ENCODE measurements around the gene ERVFRD-1. TPM values are rescaled to one million over a fixed set of nuclear protein-coding genes. Genes with fewer than 3 reads are reported as not detected.

The ERVFRD-1 gene
- total and polyA plus RNA-seq, 2 donors (not counting 3 experiments of a cell fraction or from before 2014, with no cell fraction given) = not detected

- Histone ChIP-seq H2AFZ (ENCODE audit: low read depth, low read length) (peak within 1 kb of the TSS; percentile 89), H3K4me2 (ENCODE audit: insufficient read depth, low read length) (peak within 1 kb of the TSS; percentile 93), H3K79me2 (ENCODE audit: control insufficient read depth, insufficient read depth, low read length) (peaks cover 44% of the 10 kb centered on the region), H3K9me3 (replicated peaks; ENCODE audit: control insufficient read depth, insufficient read depth, low read length) (no peaks in the 10 kb centered on the region), H4K20me1 (replicated peaks; ENCODE audit: control insufficient read depth, extremely low read depth, insufficient read depth, low read length) (no peaks in the 10 kb centered on the region), H3K9me1 (replicated peaks; ENCODE audit: control insufficient read depth, extremely low read depth, insufficient read depth, low read length) (no peaks in the 10 kb centered on the region), H3K27ac (ENCODE audit: insufficient read depth, low read depth, low read length) (peak within 1 kb of the TSS; percentile 87), H3K36me3 (ENCODE audit: control insufficient read depth in 2 of 2, extremely low read depth in 1 of 2, insufficient read depth in 2 of 2, low read length in 2 of 2) (no peaks in the 10 kb centered on the region), H3K27me3 (ENCODE audit: control insufficient read depth in 2 of 2, insufficient read depth in 2 of 2, low read length in 2 of 2) (no peaks in the 10 kb centered on the region), H3K4me1 (ENCODE audit: control insufficient read depth, extremely low read depth, insufficient read depth, low read length) (peaks cover 18% of the 10 kb centered on the region), H3K9ac (replicated peaks; ENCODE audit: extremely low read depth, insufficient read depth, low read length) (peak within 1 kb of the TSS; percentile 90), H3K4me3 (replicated peaks in 1 of 3; ENCODE audit: insufficient read depth in 1 of 3, low read depth in 1 of 3, low read length in 3 of 3) (peak within 1 kb of the TSS; percentile 54 to 98 (median 86))
- DNase-seq (ENCODE audit: low read depth, low spot score) (peak; percentile 99), FAIRE-seq (peak; percentile 96)
- intact Hi-C loops (cut with micrococcal nuclease) = loop anchor here (1.0 to 10.0 kb wide), 10 partner anchors 37 to 1478 kb away; partner anchors contain the start of genes NEDD9, TMEM14C and TMEM170B
- ChIA-PET CTCF (interaction anchor here (0.6 to 1.6 kb wide), 17 partner anchors 11 to 482 kb away, joined by 3 to 11 read pairs (median 3); no protein-coding TSS in a partner anchor), POLR2A (interaction anchor here (0.6 kb wide), 2 partner anchors 38 to 138 kb away, joined by 3 to 4 read pairs; partner anchors contain the start of gene NEDD9)
- TF ChIP-seq JUN (IDR thresholded peaks at IDR 0.05; ENCODE audit: borderline replicate concordance, insufficient read depth, insufficient read length, low read depth) (no peak), POLR2AphosphoS5 (IDR thresholded peaks at IDR 0.05; ENCODE audit: insufficient read depth, low read depth, low read length) (peak; percentile 48), POLR2A (IDR thresholded peaks at IDR 0.05; ENCODE audit: low read depth, low read length) (peak; percentile 68), CTCF (IDR thresholded peaks at IDR 0.05; ENCODE audit: extremely low read depth in 1 of 2, insufficient read depth in 1 of 2, low read depth in 1 of 2, low read length in 2 of 2) (peak; percentile 38 to 47)
- BruUV-seq (replicated peaks) = no TSS peak
- dilution Hi-C loops (cut with MboI; ENCODE audit: extremely low pct_ligation_motif_present, low sequenced_read_pairs) = no loop called here
Observed at GRCh38 chr6:11093626-11094410, 17.7 kb downstream of the ERVFRD-1 start, which contains the start of gene SMIM13. SMIM13 (plus strand) TSS chr6:11093834; CDS start chr6:11094314, 480 bp downstream.
